HG03139 (cell line): Measurements from ENCODE around the gene LDLRAD4.

Experiments used
- ATAC-seq: cut with Tn5 transposase; IDR thresholded peaks from one replicate; pipeline ENCODE4 v1.9.1; 2021; ENCODE audit not compliant: unreplicated experiment

LDLRAD4 gene

GRCh38 chr18:13380691-13381070 lies 162.1 kb downstream of the LDLRAD4 start:
- ATAC-seq, result no peak

DNA sequence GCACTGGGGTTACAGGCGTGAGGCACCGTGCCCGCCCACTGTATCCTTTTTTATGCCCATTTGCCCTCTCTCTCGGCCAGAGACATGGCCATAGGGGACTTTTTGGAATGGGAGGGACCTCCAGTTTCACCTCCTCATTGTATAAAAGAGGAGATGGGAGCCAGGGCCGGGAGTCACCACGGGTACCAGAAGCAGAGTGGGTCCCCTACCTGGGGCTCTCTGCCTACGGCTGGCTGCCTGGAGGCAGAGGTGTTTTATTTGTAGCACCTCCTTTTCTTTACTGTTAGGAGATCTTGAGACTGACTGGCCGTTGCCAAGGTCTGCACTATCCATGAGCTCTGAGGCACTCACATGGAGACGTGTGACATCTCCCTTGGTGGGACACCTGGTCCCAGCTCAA lies 162.8 kb downstream of the LDLRAD4 start:
- no peak for ATAC-seq

DNA sequence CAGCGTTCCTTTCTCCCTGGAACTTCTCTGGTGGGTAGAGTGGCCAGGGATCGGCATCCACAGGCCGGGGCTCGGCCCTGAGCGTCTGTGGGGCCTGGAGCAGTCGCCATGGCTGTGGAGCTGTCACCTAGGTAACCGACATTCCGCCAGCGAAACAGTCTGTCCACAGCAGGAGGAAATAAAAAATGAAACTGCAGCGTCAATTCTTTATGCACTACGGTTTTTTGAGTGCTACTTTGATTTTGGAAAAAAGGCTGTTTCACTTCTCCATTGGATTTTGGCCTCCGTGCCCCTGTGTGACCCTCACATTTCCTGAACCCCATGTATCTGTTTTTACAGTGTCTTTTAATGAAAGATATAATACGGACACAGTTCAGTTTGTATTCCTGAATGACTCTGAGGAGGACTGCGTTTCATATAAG lies 163.4 kb downstream of the LDLRAD4 start:
- no peak for ATAC-seq

DNA sequence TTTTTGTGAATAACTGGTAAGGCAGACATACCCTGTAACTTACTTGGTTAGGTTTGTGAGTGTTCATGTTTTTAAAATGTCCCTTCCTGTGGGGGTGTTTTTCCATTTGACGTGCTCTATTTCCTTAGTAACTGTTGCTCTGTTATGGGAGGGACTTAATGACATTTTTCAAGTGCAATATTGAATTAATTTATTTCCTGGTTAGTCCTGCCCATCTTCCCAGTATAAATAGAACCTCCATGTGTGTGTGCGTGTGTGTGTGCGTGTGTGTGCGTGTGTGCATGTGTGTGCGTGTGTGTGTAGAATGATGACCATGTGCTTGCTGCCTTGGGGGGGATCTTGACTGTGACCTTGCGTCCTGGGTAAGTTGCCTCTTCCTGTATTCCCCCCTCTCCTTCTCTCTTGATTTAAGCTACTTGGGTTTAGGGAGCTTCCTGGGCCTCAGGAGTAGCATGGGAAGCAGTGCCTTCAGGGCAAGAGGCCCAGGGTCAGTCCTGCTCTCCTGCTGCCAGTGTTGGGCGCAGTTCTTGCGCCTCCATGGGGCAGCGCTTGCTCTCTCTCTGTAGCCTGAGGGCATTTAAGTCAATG lies 163.9 kb downstream of the LDLRAD4 start:
- ATAC-seq, result no peak

GRCh38 chr18:13382954-13383827 lies 164.6 kb downstream of the LDLRAD4 start:
- no peak for ATAC-seq

DNA sequence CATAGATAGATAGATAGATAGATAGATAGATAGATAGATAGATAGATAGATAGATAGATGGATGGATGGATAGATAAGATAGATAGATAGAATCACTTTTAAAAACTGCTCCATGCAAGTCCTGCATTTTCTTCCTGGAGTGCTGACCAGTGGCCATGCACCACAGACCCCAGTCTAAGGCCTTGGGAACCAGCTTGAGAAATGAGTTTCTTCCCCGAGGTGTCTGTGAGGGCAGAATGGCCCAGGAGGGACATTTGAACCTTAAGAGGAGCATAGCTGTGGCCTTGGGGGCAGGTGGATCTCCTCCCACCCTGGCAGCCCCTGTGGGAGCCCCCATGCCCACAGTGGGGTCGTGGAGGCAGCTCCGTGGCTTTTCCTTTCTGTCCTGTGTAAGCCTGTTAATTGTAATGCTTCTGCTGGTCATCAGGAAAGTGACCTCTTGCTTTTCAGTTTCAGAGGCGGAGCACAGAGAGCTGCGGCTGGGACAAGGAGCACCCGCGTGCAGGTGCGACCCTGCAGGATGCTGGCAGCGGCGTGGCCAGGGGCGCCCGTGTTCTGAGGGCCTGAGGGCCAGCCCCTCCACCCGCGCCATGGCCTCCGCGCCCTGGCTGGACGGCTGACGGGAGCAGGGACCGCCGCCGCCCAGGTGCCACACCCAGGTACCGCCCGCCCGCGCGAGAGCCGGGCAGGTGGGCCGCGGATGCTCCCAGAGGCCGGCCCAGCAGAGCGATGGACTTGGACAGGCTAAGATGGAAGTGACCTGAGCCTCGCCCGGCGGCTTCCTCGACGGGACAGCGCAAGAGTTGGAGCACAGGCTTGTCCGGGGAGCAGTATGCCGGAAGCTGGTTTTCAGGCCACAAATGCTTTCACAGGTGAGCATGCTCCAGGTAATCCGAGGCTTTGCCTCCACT lies 168.6 kb downstream of the LDLRAD4 start:
- ATAC-seq, result no peak

DNA sequence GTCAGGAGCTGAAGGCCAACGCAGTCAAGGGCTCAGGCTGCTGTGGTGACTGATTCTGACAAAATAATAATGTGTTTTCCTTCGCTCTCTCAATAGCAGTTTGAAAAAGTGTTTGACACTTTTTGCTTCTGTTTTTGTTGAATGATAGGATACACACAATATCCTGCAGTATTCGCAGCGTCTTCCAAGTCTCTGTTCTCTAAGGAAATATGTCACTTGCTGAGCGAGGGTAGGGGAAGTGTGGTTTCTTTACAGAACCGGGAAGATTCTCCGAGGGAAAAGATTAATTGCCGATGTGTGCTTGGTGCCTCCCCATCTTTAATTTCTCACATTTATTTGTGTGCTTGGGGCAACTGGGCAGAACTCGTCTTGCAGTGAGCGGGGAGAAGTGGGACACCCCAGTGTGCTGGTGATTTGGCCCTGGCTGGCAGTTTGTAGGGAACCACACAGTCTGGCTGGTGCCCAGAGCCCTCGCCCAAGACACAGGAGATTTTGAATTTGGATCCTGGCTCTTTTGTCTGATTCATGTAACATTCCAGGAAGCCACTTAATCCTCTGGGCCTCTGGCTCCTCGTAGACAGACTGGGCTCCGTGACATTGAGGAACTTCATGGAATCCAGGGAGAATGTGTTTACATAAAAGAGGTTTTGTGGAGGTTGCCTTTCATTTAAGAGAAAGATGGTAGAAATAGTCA lies 169.4 kb downstream of the LDLRAD4 start:
- ATAC-seq, result no peak

DNA sequence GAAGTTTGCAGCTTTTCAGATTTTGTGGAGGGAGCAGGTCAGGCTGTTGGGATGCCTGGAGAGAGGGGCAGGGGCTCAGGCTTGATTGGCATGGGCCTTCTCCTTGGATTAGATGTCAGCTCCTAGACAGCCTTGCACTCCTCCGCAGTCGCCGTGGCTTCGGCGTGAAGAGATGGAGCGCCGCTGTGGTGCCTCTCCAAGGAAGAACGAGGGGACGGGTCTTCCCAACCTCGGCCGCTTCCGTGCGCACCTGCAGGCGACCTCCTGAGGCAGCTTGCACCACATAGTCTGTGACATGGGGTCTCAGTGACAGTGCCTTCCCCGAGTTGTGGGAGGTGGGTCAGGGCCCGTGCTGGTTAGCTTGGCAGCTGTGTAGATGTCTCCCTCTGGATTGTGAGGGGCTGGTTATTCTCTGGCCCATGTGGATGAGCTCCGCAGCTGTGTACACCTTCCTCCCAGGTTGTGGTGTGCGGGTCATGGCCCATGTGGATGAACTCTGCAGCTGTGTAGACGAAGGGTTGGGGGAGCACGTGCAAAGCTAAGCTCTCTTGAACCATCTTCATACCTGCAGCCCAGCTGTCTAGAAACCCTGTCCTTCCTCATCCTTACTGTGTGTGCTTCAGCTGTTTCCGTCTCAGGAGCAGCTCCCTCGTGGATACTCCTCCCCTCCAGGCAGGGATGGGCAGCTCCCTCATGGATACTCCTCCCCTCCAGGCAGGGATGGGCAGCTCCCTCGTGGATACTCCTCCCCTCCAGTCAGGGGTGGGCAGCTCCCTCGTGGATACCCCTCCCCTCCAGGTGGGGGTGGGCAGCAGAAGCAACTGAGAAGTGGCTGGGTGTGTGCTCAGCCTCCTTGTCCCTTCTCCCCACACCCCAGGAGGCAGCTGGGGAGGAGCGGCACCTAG lies 170.3 kb downstream of the LDLRAD4 start:
- ATAC-seq, result no peak

- ATAC-seq, result no peak
These were observed 171.1 kb downstream of the LDLRAD4 start for GRCh38 chr18:13389491-13390131.

DNA sequence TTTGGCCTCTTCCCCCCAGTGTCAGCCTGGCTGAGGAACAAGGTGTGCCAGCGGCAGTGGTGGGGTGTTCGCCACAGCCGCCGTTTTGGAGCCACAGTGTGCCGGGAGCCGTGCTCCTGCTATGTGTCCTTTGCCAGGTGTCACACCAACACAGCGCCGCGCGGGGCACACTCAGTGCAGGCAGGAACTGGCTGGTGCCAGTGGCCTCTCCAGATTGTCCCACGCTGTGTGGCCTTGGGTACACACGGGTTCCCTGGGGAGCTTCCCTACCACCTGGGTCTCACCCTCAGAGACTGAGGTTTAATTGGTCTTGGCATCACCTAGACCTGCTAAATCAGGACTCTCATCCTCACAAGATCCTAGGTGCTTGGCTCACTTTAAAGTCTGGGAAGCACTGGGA lies 171.6 kb downstream of the LDLRAD4 start:
- ATAC-seq, result no peak

- no peak for ATAC-seq
These were observed 172.2 kb downstream of the LDLRAD4 start for GRCh38 chr18:13390711-13391110.

DNA sequence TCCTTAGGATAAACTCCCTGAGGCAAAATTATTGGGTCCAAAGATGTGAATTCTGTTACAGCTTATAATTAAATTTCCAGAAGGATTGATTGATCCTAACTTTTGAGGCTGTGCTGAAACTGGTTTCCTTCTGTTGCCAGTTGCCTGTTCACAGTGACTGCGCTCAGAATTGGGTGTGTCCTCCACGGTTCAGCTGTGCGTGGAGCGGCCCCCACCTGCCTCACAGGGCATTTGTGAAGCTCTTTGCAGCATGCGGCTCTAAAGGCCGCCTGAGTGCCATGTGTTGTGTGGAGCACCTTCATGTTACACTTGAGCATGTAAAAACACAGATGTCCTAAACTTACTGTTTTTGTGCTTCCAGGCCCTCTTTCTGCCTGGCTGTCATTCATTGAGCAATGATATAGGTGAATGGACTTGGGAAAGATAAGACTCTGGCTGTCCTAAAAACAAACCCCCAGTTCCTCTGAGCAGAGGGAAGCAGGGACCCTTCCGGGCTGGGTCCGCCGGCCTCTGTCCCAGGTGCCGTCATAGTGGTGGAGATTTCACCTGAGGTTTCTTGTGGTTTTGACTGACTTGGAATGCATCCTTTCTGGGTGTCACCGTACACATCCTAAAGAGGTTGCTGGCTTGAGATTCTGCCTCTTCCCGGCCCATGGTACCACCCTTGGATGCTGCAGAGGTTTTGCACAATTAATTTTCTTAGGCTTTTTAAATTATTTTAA lies 173.6 kb downstream of the LDLRAD4 start:
- ATAC-seq, result no peak

DNA sequence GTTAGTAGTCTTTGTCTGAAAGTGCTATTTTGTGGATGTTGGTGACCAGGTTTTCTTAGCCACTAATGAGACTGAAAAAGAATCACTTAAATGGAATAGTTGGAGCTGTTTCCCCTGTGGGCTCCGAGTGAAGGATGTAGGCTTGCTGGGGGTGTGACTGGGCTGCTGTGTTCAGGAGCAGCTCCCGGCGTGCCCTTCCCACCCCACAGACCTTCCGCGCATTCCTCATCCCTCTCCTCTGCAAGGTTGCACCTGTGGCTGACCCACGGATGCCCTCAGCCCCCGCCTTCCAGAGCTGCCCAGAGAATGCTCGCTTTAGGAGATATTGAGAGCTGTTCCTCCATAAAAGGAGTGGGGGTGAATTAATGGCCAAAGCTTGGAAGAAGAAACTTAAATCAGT lies 174.3 kb downstream of the LDLRAD4 start:
- no peak for ATAC-seq

GRCh38 chr18:13393338-13393737 lies 174.8 kb downstream of the LDLRAD4 start:
- no peak for ATAC-seq

DNA sequence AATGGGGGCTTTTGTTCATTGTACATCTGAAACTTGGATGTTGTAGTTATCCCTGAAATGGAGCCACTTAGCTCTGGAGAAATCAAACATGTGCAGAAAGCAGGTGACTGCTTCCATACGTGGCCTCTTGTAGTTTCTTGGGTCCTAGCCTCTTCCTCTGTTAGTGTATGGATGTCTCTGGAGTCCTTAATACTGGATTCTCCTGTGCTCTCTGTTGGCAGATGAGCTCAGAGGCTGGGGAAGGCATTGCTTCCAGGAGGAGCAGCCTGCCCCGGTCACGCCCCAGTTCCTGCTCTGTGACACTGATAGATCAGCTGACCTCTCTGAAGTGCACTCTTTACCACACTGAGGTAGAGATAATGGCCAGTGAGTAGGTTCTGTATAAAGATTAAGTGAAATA lies 176.2 kb downstream of the LDLRAD4 start:
- ATAC-seq, result no peak

DNA sequence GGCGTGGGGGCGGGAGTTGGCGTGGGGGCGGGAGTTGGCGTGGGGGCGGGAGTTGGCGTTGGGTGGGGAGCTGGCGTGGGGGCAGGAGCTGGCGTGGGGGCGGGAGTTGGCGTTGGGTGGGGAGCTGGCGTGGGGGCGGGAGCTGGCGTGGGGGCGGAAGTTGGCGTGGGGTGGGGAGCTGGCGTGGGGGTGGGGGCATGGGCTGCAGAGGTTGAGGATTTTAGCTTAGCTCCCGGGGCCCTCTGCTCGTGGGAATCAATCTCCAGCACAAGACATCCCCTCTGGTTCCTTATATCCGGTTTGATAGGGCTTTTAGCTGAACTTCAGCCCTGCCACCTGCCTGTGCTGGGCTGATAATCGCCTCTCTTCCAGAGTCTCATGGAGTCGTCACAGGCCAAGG lies 177.0 kb downstream of the LDLRAD4 start:
- ATAC-seq, result no peak

DNA sequence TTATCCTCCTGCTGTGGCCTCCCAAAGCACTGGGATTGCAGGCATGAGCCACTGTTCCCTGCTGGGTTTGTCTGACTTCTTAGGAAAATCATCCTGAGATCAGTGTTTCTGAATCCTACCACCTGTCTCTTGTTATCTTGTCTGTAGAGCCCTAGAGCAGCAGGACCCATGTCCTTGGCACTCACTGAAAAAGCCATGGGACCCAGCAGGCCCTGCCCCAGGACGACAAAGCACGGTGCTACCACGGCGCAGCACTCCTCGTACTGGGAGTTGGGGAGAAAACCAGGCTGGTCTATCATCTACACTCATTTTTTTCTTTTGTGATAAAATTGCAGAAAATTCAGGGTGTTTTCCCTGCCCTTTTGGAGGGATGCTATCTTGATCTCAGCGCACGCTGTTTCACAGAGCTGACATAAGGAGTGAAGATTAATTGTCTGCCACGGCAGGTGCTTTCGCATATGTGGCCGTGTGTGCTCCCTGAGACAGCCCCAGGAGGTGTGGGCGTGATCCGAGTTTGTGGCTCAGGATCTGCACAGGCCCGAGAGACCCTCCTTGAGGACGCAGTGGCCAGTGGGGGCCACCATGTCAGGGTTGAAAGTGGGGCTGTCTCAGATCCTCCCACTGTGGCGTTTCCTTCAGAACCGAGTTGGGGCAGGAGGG lies 179.1 kb downstream of the LDLRAD4 start:
- no peak for ATAC-seq

DNA sequence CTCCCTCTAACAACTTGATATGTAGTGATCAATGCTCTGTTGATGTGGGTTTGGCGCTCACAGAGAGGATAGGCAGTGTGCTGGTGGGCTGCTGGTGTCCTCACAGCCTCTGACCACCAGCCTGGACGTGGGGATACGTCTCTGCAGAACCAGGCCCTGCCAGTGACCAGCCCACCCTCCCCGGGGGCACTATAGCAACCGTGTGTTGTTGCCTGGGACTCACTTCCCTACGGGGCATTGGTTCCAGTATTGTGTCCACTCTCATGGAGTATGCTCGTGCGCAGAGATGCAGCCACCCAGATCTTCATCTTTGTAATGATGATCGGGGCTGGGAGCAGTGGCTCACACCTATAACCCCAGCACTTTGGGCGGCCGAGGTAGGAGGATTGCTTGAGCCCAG lies 180.1 kb downstream of the LDLRAD4 start:
- ATAC-seq, result no peak
